SW 1271 (cell line): ENCODE results near the gene DVL2.

ENCODE experiments used
- DNase-seq, 2 experiments: peaks; one replicate each; lab custom pipeline; 2025; lab: John Stamatoyannopoulos, UW

Gene DVL2

DNA sequence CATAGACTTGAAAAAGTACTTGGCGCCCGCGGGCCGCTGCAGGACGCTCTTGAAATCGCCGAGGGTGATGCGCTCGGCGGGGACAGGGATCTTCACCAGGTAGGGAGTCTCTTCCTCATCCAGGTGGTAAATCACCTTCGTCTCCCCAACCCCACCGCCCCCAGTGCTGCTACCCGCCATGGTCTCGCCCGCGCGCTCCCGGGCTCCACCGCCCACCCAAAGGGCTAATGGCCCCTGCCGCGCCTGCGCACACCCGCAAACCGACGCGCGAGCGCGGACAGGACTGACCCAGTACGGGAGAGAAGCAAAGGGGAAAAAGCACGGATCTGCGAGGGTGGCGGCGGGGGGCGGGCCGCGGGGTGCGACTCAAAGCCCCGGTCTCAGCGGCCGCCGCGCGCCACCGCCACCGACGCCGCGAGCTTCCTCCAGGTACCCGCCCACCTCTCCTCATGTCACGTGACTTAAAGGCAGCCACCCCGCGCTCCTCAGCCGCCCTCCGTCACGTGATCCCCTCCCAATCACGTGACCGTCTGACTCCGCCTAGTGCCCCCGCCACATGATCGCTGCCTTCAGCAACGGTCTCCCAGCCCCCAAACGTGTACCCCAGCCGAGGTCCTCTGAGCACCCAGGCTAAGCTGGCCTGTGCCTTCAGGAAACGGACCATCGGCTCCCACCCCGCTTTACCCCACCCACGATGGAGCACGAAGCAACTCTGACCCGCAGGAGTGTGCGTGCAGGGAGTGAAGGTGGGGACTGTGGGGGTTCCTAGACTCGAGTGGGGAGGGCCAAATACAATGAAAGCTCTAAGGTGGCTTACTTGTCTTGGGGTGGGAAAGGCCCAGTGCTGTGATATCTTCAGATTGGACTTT lies at the start of gene DVL2:
TSS of gene DVL2 (minus strand) at position 435 of the 869 bp plus-strand sequence. CDS start at position 180, 255 bp downstream.
- DNase-seq: peak; percentile 87 to 92

DNA sequence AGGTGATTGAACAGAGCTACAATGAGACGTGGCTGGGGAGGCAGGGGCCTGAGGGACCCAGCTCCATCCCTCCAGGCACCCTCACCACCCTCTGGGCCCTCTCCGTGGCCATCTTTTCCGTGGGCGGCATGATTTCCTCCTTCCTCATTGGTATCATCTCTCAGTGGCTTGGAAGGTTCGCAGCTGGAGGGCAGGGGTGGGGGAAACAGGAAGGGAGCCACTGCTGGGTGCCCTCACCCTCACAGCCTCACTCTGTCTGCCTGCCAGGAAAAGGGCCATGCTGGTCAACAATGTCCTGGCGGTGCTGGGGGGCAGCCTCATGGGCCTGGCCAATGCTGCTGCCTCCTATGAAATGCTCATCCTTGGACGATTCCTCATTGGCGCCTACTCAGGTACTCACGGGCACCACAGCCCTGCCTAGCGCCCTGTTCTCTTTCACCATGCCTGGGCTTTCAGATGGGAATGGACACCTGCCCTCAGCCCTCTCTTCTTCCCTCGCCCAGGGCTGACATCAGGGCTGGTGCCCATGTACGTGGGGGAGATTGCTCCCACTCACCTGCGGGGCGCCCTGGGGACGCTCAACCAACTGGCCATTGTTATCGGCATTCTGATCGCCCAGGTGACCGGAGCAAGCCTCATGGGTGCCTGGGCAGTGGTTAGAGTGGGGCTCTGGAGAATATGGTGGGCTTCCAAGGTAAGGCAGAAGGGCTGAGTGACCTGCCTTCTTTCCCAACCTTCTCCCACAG lies 49.3 kb upstream of the DVL2 start:
- no peak for DNase-seq

DNA sequence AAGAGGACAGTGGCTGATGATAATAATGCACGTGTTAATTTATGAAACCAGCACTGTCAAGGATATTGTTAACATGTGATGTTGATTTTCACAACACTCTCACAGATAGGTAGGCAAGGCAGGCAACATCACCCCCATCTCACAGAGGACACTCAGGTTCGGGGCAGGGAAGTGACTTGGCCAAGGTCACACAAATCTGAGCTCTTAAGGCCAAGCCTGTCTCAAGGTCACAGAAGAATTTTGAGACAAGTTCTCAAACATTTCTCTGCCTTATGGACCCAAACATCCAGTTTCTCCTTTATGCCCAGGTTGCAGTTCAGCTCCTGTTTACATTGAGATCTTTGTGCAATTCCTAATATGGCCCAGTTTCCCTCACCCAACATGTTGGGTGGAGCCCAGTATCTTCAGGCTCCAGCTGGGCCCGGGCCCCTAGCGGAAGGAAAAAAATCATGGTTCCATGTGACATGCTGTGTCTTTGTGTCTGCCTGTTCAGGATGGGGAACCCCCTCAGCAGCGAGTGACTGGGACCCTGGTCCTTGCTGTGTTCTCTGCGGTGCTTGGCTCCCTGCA lies 48.5 kb upstream of the DVL2 start:
- DNase-seq: no peak

DNA sequence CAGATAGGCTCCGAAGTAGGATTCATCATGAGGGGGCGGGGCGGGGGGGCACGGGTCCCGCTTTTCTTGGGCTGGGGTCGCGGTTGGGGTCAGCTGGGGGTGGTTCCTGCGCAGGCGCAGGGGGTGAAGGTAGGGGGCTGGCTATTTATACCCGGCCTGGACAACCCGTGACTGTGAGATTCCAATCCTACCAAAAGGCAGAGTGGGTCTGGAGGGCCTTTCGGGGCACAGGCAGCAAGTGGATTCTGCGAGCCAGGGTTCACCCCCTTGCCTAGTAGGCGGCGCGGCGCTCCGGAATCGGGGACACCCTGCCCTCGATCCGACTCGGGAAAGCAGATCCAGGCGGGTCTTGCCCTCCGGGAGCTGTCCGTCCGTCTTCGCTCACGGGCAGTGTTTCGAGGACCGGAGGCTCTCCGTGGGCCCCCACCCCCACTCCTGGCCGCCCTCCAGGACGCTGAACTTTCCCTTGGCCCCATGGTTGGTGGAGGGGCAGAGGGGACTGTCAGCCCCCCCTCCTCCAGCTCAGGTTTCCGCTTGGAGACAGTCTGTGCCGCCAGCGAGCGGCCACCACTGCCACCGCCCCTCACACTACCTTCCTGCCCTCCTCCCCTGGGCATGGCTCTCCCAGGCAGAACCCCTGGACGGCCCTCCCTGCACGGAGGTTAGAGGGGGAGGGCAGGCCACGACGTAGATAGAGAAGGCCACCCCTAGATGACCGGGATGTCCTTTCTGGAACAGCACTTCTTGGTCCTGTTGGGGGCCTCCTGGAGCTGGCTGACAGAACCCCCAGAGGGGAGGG lies 47.8 kb upstream of the DVL2 start:
- DNase-seq: no peak

DNA sequence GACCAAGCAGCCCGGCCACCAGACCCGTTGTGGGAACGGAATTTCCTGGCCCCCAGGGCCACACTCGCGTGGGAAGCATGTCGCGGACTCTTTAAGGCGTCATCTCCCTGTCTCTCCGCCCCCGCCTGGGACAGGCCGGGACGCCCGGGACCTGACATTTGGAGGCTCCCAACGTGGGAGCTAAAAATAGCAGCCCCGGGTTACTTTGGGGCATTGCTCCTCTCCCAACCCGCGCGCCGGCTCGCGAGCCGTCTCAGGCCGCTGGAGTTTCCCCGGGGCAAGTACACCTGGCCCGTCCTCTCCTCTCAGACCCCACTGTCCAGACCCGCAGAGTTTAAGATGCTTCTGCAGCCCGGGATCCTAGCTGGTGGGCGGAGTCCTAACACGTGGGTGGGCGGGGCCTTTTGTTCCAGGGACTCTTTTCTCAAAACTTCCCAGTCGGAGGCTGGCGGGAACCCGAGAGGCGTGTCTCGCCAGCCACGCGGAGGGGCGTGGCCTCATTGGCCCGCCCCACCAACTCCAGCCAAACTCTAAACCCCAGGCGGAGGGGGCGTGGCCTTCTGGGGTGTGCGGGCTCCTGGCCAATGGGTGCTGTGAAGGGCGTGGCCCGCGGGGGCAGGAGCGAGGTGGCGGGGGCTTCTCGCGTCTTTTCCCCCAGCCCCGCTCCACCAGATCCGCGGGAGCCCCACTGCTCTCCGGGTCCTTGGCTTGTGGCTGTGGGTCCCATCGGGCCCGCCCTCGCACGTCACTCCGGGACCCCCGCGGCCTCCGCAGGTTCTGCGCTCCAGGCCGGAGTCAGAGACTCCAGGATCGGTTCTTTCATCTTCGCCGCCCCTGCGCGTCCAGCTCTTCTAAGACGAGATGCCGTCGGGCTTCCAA lies 47.0 kb upstream of the DVL2 start, which contains the start of gene SLC2A4:
TSS of gene SLC2A4 (plus strand) at position 645 of the 879 bp plus-strand sequence. CDS start at position 862, 217 bp downstream.
- peak; percentile 86 to 87 for DNase-seq

DNA sequence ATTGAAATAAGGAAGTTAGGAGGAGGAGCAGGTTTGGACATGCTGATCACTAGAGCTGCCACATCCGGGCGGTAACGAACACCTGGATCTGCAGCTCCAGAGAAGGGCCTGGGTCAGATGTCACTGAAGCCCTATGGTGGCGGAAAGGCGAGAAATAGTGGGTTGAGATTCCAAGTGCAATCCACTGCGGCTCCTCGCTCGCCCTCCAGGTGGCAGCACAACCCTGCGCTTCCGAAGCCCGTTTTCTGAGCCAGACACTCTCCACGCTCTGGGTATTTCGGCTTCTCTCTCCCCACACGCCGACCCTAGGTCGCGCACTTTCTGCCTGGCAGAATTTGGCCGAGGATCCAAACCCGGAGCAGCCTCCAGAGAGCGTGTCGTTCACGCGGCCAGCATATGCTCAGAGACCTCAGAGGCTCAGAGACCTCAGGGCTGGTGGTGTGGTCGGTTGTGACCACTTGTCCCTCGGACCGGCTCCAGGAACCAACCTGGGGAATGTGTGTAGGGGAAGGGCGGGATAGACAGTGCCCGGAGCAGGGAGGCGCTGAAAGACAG lies 46.3 kb upstream of the DVL2 start:
- peak; percentile 61 to 81 for DNase-seq

DNA sequence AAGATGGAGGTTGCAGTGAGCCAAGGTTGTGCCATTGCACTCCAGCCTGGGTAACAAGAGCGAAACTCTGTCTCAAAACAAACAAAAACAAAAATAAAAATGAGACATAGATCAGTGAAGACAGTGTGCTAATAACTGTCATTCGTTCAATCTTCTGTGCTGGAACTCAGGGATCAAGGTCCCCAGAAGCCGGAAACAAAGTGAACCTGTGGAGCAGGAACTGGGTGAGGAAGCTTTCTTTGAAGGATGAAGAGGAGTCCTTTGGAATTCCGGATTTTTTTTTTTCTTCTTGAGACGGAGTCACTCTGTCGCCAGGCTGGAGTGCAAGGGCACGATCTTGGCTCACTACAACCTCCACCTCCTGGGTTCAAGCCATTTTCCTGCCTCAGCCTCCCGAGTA lies 45.1 kb upstream of the DVL2 start:
- no peak for DNase-seq

DNA sequence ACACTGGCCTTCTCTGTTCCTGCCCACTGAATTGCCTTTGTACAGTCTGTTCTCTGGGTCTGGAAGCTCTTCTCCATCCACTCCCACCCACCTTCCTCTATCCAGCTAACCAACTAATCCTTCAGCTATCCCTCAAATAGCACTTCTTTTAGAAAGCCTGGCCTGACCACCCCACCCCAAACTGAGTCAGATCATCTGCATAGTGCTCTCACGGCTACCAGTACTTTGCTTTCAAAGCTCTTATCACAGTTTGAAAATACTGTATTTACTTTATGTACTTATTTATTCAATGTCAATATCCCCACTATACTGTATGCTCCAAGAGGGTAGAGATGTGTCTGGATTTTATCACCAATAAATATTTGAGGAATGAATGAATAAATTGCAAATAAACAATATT lies 32.5 kb upstream of the DVL2 start:
- no peak for DNase-seq

DNA sequence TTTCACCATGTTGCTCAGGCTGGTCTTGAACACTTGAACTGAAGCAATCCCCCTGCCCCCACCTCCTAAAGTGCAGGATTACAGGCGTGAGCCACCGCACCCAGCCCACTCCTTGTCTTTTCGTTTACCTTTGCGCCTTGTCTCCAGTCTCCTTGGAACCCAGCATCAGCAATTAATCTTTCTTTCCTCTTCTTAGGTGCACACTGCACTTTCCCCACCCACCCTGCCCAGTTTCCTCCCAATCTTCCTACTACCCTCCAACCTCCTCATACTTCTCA lies 29.4 kb upstream of the DVL2 start:
- no peak for DNase-seq

DNA sequence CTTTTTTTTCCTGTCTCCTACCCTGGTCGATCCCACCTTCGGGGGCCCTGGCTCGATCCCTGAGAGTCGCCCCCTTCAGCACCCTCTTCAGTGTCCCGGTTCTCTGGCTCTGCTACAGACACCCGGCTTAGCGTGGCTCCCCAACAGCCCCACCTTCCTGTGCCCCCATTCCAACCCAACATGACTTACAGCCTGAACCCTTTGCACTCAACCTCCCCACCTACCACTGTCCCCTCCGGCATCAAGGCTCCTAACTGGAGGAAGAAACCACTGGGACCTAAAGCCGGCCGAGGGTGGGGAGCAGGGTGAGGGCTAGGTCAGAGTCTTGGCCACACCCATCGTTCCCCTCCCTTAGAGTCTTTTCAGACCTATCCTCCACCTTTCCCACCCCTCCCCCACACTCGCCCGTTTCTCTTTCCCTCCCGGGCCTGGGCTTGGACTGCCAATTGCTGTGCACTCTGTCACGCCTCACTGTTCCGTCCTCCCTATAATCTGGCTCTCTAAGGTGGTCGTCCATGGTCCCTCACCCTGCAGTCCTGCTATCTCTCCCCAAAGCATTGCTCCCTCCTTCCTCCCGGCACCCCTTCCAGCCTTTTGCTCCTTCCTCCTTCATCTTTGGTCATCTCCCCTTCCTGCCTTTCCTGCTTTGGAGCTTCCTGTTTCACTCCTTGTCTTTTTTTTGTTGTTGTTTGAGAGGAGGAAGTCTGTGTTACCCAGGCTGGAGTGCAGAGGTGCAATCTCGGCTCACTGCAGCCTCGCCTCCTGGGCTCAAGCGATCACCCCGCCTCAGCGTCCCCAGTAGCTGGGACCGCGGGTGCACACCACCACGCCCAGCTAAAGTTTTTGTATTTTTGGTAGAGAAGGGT lies 28.9 kb upstream of the DVL2 start:
- no peak for DNase-seq

DNA sequence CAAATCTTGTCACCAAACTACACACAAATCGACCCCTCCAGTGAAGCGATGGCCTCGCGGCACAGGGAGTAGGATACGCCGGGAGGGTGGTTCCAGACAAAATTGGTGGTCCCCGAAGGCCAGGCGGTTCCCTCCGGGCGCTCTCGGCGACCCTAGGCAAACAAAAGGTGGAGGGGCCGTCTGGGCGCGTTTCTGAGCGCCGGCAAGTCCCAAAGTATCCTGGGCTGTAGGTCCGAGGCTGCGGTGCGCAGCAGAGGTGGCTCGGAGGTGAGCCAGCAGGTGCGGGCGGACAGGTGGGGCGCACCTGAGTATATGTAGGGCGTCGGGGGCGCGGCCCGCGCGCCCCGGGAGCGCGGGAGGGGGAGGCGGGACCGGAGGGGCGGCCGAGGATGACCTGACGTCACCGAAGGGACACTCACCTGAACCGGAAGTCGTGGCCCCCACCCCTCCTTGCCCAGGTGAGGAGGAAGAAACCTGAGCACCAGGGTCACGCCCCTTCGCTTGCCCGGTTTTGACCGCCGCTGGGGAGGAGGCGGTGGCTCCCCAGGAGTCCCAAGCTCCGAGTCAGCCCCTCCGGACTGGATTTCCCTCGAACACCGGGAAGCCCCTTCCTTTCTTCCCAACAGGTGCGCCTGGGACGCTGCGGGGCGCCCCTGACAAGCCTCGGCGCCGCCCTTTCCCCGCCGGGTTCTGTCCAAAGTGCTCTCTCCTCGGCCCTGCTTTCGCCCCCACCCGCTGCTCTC lies 28.0 kb upstream of the DVL2 start, which contains the start of gene CLDN7:
TSS of gene CLDN7 (minus strand) at position 287 of the 743 bp plus-strand sequence. CDS start 435 bp downstream, outside the sequence.
- no peak for DNase-seq

DNA sequence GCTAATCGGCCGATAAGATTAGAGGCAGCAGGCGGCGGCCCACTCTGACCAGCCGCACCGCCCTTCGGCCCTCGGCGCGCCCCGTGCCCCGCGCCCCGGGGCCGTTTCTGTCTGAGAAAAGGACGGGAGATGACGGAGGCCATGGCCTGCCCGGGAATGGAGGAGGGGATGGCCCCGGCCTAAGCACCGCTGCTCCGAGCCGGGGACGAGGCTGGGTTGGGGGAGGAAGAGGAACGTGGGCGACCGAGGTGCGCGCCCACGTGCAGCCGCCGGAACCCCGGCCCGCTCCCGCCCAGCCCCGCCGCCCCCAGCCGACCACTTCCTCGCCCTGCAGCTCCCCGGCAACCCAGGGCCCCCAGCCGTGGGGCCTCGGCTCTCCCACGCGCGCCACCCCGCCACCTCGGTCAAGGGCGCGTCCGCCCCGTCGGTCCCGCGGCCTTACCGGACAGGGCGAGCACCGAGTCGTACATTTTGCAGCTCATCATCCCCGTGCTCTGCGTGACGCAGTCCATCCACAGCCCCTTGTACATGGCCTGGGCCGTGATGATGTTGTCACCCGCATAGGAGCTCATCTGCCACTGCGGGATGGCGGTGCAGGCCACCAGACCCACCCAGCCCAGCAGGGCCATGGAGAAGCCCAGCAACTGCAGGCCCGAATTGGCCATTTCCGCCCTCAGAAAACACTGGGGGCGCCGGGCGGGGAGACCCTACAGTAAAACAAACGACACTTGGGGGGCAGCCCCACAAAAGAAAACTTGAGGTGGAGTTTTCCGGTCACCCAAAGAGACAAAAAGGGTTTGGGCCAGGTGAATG lies 27.3 kb upstream of the DVL2 start:
- no peak for DNase-seq

DNA sequence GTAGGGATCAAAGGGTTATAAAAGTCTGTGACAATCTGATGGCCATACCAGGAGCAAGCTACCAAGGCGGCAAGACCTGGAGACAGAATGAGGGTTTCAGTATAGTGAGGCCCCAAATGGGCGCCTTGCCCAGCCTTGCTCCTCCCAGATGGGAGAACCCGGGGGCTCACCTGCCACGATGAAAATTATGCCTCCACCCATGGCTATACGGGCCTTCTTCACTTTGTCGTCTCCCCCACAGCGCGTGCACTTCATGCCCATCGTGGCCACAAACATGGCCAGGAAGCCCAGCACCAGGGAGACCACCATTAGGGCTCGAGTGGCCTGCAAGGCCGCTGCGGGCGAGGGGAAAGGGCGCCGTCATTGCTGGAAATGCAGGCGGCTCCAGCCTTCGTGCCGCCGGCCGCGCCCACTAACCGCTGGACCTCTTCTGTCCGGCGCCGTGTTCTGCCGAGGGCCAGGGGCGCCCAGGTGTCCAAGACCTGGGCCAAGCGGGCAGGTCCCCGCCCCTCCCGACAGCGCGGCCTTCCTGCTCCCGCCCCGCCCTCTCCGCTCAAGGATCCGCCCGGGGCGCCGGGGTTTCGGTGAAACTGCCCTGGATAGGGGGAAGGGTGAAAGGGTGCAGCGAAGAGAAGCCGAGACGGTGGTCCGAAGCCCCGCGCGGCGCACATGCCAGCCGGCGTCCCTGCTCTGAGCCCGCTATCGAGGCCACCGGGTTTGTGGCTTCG lies 26.5 kb upstream of the DVL2 start:
- DNase-seq: no peak

DNA sequence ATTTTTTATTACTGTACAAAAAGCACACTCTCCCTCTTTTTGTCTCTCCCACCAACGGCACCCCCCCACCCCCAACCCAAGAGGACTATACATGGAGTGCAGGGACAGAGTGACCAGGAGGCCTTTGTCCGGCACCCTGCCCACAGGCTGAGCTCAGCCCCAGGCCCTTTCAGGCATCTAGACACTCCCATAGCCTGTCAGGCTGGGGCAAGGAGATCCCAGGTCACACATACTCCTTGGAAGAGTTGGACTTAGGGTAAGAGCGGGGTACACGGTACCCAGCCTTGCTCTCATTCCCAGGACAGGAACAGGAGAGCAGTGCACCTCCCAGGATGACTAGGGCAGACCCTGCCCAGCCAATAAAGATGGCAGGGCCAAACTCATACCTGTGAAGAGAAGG lies 25.8 kb upstream of the DVL2 start:
- DNase-seq: no peak

DNA sequence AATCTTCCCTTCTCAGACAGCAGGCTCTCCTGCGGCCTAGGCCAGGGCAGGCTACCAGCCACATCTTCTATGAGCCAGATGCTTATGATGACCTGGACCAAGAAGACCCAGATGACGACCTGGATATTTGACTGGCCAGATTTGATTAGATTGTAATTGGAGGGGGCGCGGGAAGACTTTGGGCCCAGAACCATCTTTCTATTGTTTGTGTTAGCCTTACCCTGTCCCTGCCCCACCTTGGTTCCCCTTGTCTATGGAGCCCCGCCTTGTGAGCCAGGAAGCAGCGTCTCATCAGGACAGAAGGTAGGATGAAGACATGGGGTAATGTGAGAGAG lies 25.2 kb upstream of the DVL2 start:
- no peak for DNase-seq

DNA sequence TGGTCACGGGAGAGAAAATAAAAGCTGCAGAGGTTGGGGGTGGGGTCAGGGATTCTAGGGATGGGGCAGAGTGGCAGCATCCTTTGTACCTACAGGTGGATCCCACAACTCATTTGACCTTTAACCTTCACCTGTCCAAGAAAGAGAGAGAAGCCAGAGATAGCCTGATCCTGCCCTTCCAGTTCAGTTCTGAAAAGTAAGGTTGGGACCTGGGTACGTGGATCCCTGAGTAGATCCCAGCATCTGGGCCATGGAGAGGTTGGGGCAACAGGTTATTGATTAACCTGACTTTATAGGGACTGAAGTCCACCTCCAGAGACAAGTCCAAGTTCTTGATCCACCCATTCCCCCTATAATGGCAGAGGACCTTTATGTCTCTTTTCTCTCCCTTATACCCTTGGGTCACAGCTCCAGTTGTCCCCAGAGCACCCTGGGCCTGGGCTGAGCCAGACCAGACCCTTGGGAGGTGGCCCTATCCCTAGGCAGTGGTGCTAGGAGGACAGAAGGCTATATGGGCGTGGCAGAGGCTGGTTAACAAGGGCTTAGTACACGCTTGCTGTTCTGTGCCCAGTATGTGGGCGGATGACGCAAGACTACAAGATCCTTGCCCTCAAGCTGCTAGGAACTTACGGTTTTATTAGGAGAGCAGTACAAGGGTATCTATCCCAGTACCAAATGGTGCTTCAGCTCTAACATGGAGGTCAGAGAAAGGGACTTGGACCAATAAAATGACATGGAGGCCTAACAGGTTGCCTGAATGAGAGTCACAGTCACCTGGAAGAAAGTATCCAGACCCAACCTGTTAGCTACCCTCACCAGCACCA lies 24.6 kb upstream of the DVL2 start:
- no peak for DNase-seq
